GM21737 (cell line): ENCODE measurements around the gene EDNRB.

Experiments
- ATAC-seq: cut with Tn5 transposase; IDR thresholded peaks from one replicate; pipeline ENCODE4 v1.9.1; 2021; ENCODE audit warnings: mild to moderate bottlenecking, moderate library complexity; ENCODE audit not compliant: unreplicated experiment

EDNRB gene

GRCh38 chr13:77898097-77898496 lies 20.5 kb downstream of the EDNRB start:
- ATAC-seq, result peak; percentile 91

- ATAC-seq, result no peak
Observed at GRCh38 chr13:77896977-77897376, 21.7 kb downstream of the EDNRB start.

GRCh38 chr13:77896536-77896935 lies 22.1 kb downstream of the EDNRB start:
- no peak for ATAC-seq

GRCh38 chr13:77894743-77895142 lies 23.9 kb downstream of the EDNRB start:
- no peak for ATAC-seq

GRCh38 chr13:77893066-77893465 lies 25.6 kb downstream of the EDNRB start:
- no peak for ATAC-seq

GRCh38 chr13:77892491-77892890 lies 26.1 kb downstream of the EDNRB start:
- ATAC-seq, result no peak

- no peak for ATAC-seq
Observed at GRCh38 chr13:77891486-77891885, 27.1 kb downstream of the EDNRB start.

GRCh38 chr13:77891041-77891440 lies 27.6 kb downstream of the EDNRB start:
- ATAC-seq, result no peak

GRCh38 chr13:77883328-77883727 lies 35.3 kb downstream of the EDNRB start:
- ATAC-seq, result no peak

- ATAC-seq, result no peak
Observed at GRCh38 chr13:77878190-77878589, 40.4 kb downstream of the EDNRB start.

- ATAC-seq, result no peak
Observed at GRCh38 chr13:77876176-77876575, 42.5 kb downstream of the EDNRB start.

GRCh38 chr13:77874406-77874805 lies 44.2 kb downstream of the EDNRB start:
- no peak for ATAC-seq

- ATAC-seq, result no peak
Observed at GRCh38 chr13:77872995-77873394, 45.6 kb downstream of the EDNRB start.

- no peak for ATAC-seq
Observed at GRCh38 chr13:77871596-77871995, 47.0 kb downstream of the EDNRB start.

- ATAC-seq, result no peak
Observed at GRCh38 chr13:77868717-77869116, 49.9 kb downstream of the EDNRB start.

- no peak for ATAC-seq
Observed at GRCh38 chr13:77866971-77867370, 51.7 kb downstream of the EDNRB start.

GRCh38 chr13:77865622-77866021 lies 53.0 kb downstream of the EDNRB start:
- no peak for ATAC-seq

GRCh38 chr13:77863144-77863543 lies 55.5 kb downstream of the EDNRB start:
- no peak for ATAC-seq

GRCh38 chr13:77861741-77862140 lies 56.9 kb downstream of the EDNRB start:
- no peak for ATAC-seq

GRCh38 chr13:77860507-77860981 lies 58.1 kb downstream of the EDNRB start:
- ATAC-seq, result no peak

- ATAC-seq, result no peak
Observed at GRCh38 chr13:77859450-77859849, 59.2 kb downstream of the EDNRB start.

- ATAC-seq, result no peak
Observed at GRCh38 chr13:77857531-77858209, 61.0 kb downstream of the EDNRB start.

- no peak for ATAC-seq
Observed at GRCh38 chr13:77853703-77854102, 64.9 kb downstream of the EDNRB start.
